Measurements from ENCODE around the gene FMO5. TPM values are rescaled to one million over a fixed set of nuclear protein-coding genes. Genes with fewer than 3 reads are reported as not detected.
A peak's percentile ranks its signal among the peaks of the same experiment; 100 is the strongest.

Gene FMO5
- total RNA-seq = 100 to 1,000 TPM in 1 of 3 donors, 10 to 100 TPM in 2; 25.2 to 111 (median 55.7) TPM
- long read RNA-seq, donor 1, transcript FMO5-201 (9 exons, 2,632 nt) = major isoform, 7 of 13 reads
- long read RNA-seq, donor 1, partial matches to known transcripts = 1 of 13 reads
- long read RNA-seq, donor 1, other reads (novel, unspliced or antisense) = 3 of 13 reads
- long read RNA-seq, donor 2, transcript FMO5-201 (9 exons, 2,632 nt) = major isoform, 6 of 24 reads
- long read RNA-seq, donor 2, partial matches to known transcripts = 11 of 24 reads
- long read RNA-seq, donor 2, other reads (novel, unspliced or antisense) = 5 of 24 reads

DNA sequence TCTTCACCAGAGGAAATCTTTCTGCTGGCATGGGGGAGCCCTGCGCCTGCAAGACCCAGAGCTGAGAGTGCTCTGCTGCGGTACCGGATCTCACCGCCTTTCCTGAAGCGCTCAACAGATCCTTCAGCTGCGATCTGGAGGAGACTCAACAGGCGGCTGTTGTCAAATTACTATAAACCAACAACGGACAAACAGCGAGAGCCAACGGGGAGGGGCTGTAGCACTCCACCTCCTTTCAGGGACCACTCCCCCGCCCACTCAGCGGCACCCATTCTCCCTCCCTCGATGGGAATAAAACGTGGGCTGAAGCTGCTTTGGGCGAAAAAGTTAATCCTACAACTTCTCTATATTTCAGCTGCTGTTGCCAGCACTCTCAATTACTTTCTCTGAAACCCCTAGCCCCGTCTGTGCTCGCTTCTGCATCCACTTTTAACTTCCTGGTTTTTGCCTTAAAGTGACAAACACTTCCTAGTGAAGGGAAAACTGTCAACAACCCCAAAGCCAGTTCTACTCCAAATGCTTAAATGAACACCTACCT lies at the start of gene FMO5:
TSS of gene FMO5 (minus strand) at position 147 of the 538 bp plus-strand sequence. CDS start 310 bp downstream, outside the sequence.
- Histone ChIP-seq H3K9me3 (no peaks in the 10 kb centered on the region), H3K4me1 (ENCODE audit: low read depth) (peaks cover 8% of the 10 kb centered on the region), H3K36me3 (ENCODE audit: low read depth) (no peaks in the 10 kb centered on the region), H3K4me3 (peak within 1 kb of the TSS; percentile 28)
- DNase-seq (peak; percentile 72 to 85 (median 80)), ATAC-seq (peak; percentile 91)
- intact Hi-C loops (cut with DNase I, micrococcal nuclease) = no loop called here
- no peak for TF ChIP-seq CTCF (IDR thresholded peaks at IDR 0.05)

DNA sequence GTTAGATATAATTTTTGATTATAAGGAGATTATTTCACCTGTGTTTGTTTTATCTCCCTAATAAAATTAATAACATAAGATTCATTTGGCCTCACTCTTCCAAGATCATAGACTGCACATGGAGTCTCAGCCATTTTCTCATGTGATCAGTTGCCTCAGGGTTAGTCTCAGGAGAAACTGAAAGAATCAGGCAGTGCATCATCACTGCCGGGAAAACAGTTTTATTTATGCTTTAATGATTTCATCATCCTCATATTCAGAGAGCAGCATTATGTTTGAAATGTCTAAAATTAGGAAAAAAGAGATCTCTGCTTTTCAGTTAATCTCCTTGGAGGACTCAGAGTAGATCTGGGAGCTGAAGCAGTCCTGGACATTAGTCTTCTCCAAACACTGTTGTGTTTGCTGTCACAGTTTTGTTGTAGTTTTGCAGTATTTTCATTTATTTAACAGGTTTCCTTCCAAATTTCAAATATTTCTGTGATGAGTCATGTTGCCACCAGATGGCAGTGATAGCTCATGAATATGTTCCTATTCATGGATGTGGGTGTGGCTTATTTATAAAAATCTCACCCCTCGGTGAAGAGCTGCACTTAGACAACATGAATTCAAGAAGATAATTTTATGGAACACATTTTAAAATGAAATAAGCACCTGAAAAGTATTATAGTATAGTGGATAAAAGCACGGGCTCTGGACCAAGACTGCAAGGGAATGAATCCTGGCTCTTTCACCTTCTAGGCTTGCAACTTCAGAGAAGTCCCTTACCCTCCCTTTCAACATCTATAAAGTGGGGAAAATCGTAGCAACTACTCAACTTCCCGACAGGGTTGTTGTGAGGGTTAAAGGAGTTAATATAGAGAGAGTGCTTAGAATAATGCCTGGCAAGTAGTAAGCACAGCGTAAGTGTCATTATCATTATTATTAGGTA lies 48.5 kb upstream of the FMO5 start:
- no peak overlapping the region for H3K4me3 ChIP-seq
- no peak for TF ChIP-seq CTCF (IDR thresholded peaks at IDR 0.05)
- intact Hi-C loops (cut with DNase I, micrococcal nuclease) = loop anchor here in 1 of 2 donors (10.0 kb wide), 1 partner anchor 121 kb away; no protein-coding TSS in a partner anchor
- H3K36me3 ChIP-seq (ENCODE audit: low read depth) = no peaks in the 10 kb centered on the region
- ATAC-seq (peak; percentile 62), DNase-seq (peak in 1 of 3 donors; percentile 60)
- no peaks in the 10 kb centered on the region for H3K4me1 ChIP-seq (ENCODE audit: low read depth)
- no peaks in the 10 kb centered on the region for H3K9me3 ChIP-seq

- intact Hi-C loops (cut with DNase I, micrococcal nuclease) = loop anchor here in 1 of 2 donors (10.0 kb wide), 1 partner anchor 123 kb away; no protein-coding TSS in a partner anchor
These were observed 46.9 kb upstream of the FMO5 start for GRCh38 chr1:147272042-147272441.

DNA sequence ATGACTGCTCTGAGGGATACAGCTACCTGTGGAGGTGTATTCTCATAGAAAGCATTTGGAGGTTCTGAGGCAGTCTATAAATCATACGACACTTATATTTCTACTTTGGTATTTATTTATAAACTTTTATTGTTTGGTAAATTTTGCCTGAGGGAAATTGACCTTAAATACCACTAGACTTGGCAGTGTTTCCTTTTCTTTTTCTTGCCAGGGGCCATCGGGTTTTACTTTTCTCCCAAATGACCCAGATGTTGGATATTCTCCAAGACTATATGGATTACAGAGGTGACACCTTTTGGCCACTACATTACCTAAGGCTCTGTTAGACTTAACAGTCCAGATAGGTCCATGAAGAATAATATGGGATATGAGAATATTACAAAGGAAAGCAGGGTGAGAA lies 45.6 kb upstream of the FMO5 start:
- no peaks in the 10 kb centered on the region for H3K4me1 ChIP-seq (ENCODE audit: low read depth)
- no peak for TF ChIP-seq CTCF (IDR thresholded peaks at IDR 0.05)
- ATAC-seq (no peak), DNase-seq (no peak)
- H3K9me3 ChIP-seq = no peaks in the 10 kb centered on the region
- intact Hi-C loops (cut with DNase I, micrococcal nuclease) = loop anchor here in 1 of 2 donors (10.0 kb wide), 1 partner anchor 124 kb away; no protein-coding TSS in a partner anchor
- H3K4me3 ChIP-seq = no peak overlapping the region
- H3K36me3 ChIP-seq (ENCODE audit: low read depth) = no peaks in the 10 kb centered on the region

More at GRCh38 chr1:147272042-147272441, 46.9 kb upstream of the FMO5 start:
- Histone ChIP-seq H3K4me3 (no peak overlapping the region), H3K4me1 (ENCODE audit: low read depth) (no peaks in the 10 kb centered on the region), H3K36me3 (ENCODE audit: low read depth) (no peaks in the 10 kb centered on the region), H3K9me3 (no peaks in the 10 kb centered on the region)
- no peak for TF ChIP-seq CTCF (IDR thresholded peaks at IDR 0.05)
- DNase-seq = no peak
- ATAC-seq = no peak

DNA sequence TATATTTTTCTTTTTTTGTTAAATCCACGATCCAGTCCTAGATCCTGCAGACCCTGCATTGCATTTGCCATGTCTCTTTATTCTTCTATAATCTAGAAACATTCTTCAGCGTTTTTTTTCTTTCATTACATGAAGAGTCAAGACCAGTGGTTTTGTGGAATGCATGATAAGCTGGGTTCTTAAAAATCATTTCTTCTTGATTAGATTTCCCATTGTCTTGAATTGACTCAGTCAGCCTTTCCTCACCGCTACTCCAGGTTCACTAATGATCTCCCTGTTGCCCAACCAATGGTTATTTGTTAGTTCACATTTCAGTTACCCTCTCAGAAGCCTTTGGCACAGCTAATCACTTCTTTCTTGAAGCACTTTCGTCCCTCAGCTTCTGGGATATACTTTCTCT lies 42.6 kb upstream of the FMO5 start:
- ATAC-seq (no peak), DNase-seq (no peak)
- no peaks in the 10 kb centered on the region for H3K36me3 ChIP-seq (ENCODE audit: low read depth)
- intact Hi-C loops (cut with DNase I, micrococcal nuclease) = no loop called here
- H3K4me1 ChIP-seq (ENCODE audit: low read depth) = no peaks in the 10 kb centered on the region
- TF ChIP-seq CTCF (IDR thresholded peaks at IDR 0.05) = no peak
- no peak overlapping the region for H3K4me3 ChIP-seq
- no peaks in the 10 kb centered on the region for H3K9me3 ChIP-seq

Measured in mucosa of descending colon (tissue), 3 donors.